PC-9 (cell line): ENCODE measurements around the gene SLC9A3. TPM values are rescaled to one million over a fixed set of nuclear protein-coding genes. Genes with fewer than 3 reads are reported as not detected.

ENCODE experiments used
- BruUV-seq: library from RNA; stranded (reverse); fragments of 400-500 nt; replicated peaks from 2 replicates; lab custom pipeline; 2021; lab: Mats Ljungman, UMichigan
- CTCF ChIA-PET: fragments of 300-600 bp; sonication (Branson Sonifier 250); formaldehyde crosslinking; loops from one replicate; lab custom pipeline; 2022; ENCODE audit warnings: antibody characterized with exemption; lab: Charles Lee
- POLR2A ChIA-PET: fragments of 300-600 bp; sonication (Branson Sonifier 250); formaldehyde crosslinking; loops from one replicate; lab custom pipeline; 2022; ENCODE audit warnings: antibody characterized with exemption; ENCODE audit not compliant: unreplicated experiment; lab: Charles Lee
- DNase-seq, 2 experiments: peaks; one replicate each; pipeline versions ENCODE4 v3.0.0 to v3.0.0-alpha.2; 2015 to 2022; ENCODE audit warnings: mixed read lengths in 1 of 2
- H2AFZ ChIP-seq: fragments of 200-600 bp; sonication (generic); 2 replicates; pipeline ENCODE4 v1.8.1; 2017; ENCODE audit warnings: antibody characterized with exemption
- H3F3A ChIP-seq: fragments of 200-600 bp; sonication (generic); 2 replicates; pipeline ENCODE4 v1.8.1; 2017; ENCODE audit warnings: antibody characterized with exemption, mild to moderate bottlenecking, low read depth; ENCODE audit not compliant: insufficient read depth
- H3K27ac ChIP-seq: fragments of 200-600 bp; sonication (generic); 2 replicates; pipeline ENCODE4 v1.6.1; 2016; ENCODE audit warnings: mixed run types
- H3K27me3 ChIP-seq: fragments of 200-600 bp; sonication (generic); 2 replicates; pipeline ENCODE4 v1.6.1; 2016; ENCODE audit warnings: low read depth, mixed run types; ENCODE audit not compliant: insufficient read depth
- H3K36me3 ChIP-seq: fragments of 200-600 bp; sonication (generic); 2 replicates; pipeline ENCODE4 v1.6.1; 2016; ENCODE audit warnings: low read depth, mixed run types
- H3K4me1 ChIP-seq: fragments of 200-600 bp; sonication (generic); replicated peaks from 2 replicates; pipeline ENCODE4 v1.6.1; 2016; ENCODE audit warnings: mixed run types; ENCODE audit not compliant: insufficient read depth
- H3K4me2 ChIP-seq: fragments of 200-600 bp; sonication (generic); 2 replicates; pipeline ENCODE4 v1.6.1; 2017; ENCODE audit warnings: mixed run types
- H3K4me3 ChIP-seq: fragments of 200-600 bp; sonication (generic); 2 replicates; pipeline ENCODE4 v1.6.1; 2016; ENCODE audit warnings: mixed run types
- H3K79me2 ChIP-seq: fragments of 200-600 bp; sonication (generic); 2 replicates; pipeline ENCODE4 v1.6.1; 2017; ENCODE audit warnings: low read depth, mixed run types
- H3K9me2 ChIP-seq: fragments of 200-600 bp; sonication (generic); 2 replicates; pipeline ENCODE4 v1.8.1; 2017; ENCODE audit warnings: mild to moderate bottlenecking; ENCODE audit not compliant: insufficient read depth
- H3K9me3 ChIP-seq: fragments of 200-600 bp; sonication (generic); 2 replicates; pipeline ENCODE4 v1.8.1; 2016; ENCODE audit warnings: low read depth; ENCODE audit not compliant: insufficient read depth
- H4K20me1 ChIP-seq: fragments of 200-600 bp; sonication (generic); 2 replicates; pipeline ENCODE4 v1.8.1; 2017; ENCODE audit not compliant: insufficient read depth
- EZH2 ChIP-seq: fragments of 200-600 bp; sonication (generic); IDR thresholded peaks from 2 replicates; pipeline ENCODE4 v1.8.0; 2017; ENCODE audit warnings: antibody characterized with exemption, low read depth
- intact Hi-C: fragments of 100-400 bp; cut with micrococcal nuclease; formaldehyde crosslinking; loops from one replicate; pipeline ENCODE4 v1.10.0; 2022; ENCODE audit not compliant: unreplicated experiment
- total RNA-seq: library from RNA; stranded (reverse); gene quantifications from 2 replicates; pipeline ENCODE4 v1.2.3, GENCODE V29; 2021
- TF ChIP-seq, protein P1 (sequence below): fragments of 200-600 bp; sonication (generic); conservative IDR thresholded peaks from 2 replicates; pipeline ENCODE4 v1.6.1; 2017; ENCODE audit warnings: mixed run types, antibody characterized with exemption, mild to moderate bottlenecking, moderate library complexity

The SLC9A3 gene
- total RNA-seq, 1 experiment from 2014 or later = 5.6 TPM

DNA sequence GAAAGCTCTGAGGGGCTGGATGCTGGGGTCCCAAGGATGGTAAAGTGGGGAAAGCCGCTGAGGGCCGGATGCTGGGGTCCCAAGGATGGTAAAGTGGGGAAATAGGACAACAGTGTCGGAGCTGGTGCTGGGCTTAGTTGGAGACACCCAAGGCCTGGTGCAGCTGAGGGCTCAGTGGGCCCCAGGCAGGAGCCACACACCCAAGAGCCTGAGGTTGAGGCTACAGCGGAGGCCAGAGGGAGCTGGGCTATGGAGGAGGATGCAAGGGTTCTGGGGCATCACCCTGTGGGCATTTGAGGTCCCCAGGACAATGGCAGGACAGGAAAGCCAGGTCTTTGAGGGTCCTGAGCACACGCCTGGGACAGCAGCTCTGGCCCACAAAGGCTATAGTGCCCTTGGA is 19.1 kb upstream of the SLC9A3 start:
- no peaks in the 10 kb centered on the region for H3K79me2 ChIP-seq
- peaks cover 99% of the 10 kb centered on the region for H3K27me3 ChIP-seq
- intact Hi-C loops = no loop called here
- no peaks in the 10 kb centered on the region for H3K36me3 ChIP-seq
- no peaks in the 10 kb centered on the region for H3F3A ChIP-seq
- no peaks in the 10 kb centered on the region for H3K9me3 ChIP-seq
- no peaks in the 10 kb centered on the region for H3K9me2 ChIP-seq
- TF ChIP-seq, protein P1, sequence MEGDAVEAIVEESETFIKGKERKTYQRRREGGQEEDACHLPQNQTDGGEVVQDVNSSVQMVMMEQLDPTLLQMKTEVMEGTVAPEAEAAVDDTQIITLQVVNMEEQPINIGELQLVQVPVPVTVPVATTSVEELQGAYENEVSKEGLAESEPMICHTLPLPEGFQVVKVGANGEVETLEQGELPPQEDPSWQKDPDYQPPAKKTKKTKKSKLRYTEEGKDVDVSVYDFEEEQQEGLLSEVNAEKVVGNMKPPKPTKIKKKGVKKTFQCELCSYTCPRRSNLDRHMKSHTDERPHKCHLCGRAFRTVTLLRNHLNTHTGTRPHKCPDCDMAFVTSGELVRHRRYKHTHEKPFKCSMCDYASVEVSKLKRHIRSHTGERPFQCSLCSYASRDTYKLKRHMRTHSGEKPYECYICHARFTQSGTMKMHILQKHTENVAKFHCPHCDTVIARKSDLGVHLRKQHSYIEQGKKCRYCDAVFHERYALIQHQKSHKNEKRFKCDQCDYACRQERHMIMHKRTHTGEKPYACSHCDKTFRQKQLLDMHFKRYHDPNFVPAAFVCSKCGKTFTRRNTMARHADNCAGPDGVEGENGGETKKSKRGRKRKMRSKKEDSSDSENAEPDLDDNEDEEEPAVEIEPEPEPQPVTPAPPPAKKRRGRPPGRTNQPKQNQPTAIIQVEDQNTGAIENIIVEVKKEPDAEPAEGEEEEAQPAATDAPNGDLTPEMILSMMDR = no peak
- TF ChIP-seq EZH2 = no peak
- H3K4me3 ChIP-seq = no peak overlapping the region
- no peak overlapping the region for H3K27ac ChIP-seq
- no peak overlapping the region for H3K4me2 ChIP-seq
- DNase-seq = no peak
- ChIA-PET CTCF (no interaction called here), POLR2A (no interaction called here)
- H4K20me1 ChIP-seq = no peaks in the 10 kb centered on the region; the same call in 1 of the 2 replicates
- no TSS peak for BruUV-seq
- H3K4me1 ChIP-seq = no peaks in the 10 kb centered on the region
- no peak overlapping the region for H2AFZ ChIP-seq

DNA sequence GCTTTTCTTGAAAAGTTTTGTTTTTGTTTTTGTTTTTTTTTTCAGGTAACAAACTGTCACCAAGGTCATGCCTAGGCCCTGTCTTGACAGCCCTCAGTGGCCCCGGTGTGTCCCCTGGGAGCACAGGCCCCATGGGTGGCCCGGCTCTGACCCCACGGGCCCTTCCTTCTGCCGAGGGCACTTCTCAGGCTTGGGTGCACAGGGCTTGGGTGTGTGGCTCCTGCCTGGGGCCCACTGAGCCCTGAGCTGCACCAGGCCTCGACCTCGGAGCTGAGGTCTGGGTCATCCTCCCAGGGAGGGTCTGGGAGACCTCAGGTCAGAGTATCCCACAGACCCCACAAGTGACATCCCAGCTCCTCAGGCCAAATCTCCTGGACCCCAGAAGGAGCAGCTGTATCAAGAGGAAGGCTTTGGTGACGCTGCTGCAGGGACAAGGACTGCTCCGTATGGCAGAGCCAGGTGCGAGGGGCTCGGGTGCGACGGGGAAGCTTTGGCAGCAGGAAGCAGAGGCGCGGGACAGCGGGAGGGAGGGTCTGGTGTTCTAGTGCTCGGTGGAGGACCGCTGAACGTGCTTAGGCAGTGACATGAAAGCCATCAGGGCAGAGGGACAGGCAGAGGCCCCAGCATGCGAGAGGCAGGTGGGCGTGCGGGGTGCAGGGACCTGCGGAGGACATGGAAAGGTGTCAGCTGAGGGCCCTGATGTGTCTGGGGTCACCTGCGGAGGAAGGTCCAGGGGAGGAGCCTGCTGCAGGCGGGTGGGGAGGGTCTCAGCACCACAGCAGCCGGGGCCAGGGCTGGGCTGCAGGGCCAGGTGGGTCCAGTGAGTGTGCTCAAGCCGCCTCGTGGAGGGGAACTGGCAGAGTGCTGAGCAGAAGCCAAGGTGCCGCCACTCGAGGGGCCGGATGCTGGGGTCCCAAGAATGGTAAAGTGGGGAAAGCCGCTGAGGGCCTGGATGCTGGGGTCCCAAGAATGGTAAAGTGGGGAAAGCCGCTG is 18.4 kb upstream of the SLC9A3 start:
- Histone ChIP-seq H3K36me3 (no peaks in the 10 kb centered on the region), H4K20me1 (no peaks in the 10 kb centered on the region; the same call in 1 of the 2 replicates), H3K79me2 (no peaks in the 10 kb centered on the region), H3K4me2 (no peak overlapping the region), H3K4me1 (no peaks in the 10 kb centered on the region), H3K27ac (no peak overlapping the region), H3F3A (no peaks in the 10 kb centered on the region), H3K27me3 (peaks cover 99% of the 10 kb centered on the region), H2AFZ (no peak overlapping the region), H3K9me3 (no peaks in the 10 kb centered on the region), H3K9me2 (no peaks in the 10 kb centered on the region), H3K4me3 (no peak overlapping the region)
- TF ChIP-seq, protein P1 = no peak
- no peak for TF ChIP-seq EZH2
- CTCF ChIA-PET = no interaction called here
- DNase-seq = no peak
- BruUV-seq = no TSS peak
- intact Hi-C loops = no loop called here
- POLR2A ChIA-PET = interaction anchor here (0.6 kb wide), 1 partner anchor 428 kb away, joined by 4 read pairs; no protein-coding TSS in a partner anchor

DNA sequence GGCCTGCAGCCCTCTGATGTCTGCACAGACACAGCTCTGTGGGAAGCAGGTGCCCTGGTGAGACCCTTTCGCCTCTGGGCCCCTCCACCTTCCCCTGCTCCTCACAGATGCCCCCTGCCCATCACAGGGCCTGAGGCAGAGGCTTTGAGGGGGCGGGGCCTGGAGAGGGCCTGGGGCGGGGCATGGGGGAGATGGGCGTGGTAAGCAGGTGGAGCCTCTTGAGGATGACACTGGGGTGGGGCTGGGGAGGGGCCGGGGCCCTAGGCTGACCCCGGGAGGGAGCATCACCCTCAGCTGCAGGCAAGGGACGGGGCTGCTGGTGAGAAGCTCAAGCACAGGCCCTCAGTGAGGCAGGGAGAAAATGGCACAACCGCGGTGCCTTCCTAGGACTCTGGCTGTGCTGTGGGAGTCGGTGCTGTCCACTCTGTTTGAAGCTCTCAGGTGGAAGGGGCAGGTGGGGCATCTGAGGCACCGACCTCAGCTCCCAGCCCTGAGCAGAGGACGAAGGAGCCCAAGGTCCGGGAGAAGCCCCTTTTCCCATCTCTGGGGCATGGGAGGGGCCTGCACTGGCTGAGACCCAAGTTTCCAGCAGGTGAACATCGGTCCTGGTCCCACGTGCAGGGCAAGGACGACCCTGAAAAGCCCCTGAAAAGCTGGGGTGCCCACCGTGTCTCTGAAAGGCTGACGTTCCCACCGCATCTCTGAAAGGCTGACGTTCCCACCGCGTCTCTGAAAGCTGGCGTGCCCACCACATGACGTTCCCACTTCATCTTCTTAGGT is 17.5 kb upstream of the SLC9A3 start:
- Histone ChIP-seq H3F3A (no peaks in the 10 kb centered on the region), H3K9me3 (no peaks in the 10 kb centered on the region), H3K4me1 (no peaks in the 10 kb centered on the region), H3K27ac (no peak overlapping the region), H3K27me3 (peaks cover 96% of the 10 kb centered on the region), H3K4me3 (no peak overlapping the region), H4K20me1 (no peaks in the 10 kb centered on the region; the same call in 1 of the 2 replicates), H3K36me3 (no peaks in the 10 kb centered on the region), H2AFZ (no peak overlapping the region), H3K4me2 (no peak overlapping the region), H3K79me2 (no peaks in the 10 kb centered on the region), H3K9me2 (no peaks in the 10 kb centered on the region)
- no peak for TF ChIP-seq EZH2
- TF ChIP-seq, protein P1 = no peak
- CTCF ChIA-PET = interaction anchor here (0.6 kb wide), 1 partner anchor 129 kb away, joined by 11 read pairs; no protein-coding TSS in a partner anchor
- no peak for DNase-seq
- POLR2A ChIA-PET = interaction anchor here (0.6 kb wide), 1 partner anchor 427 kb away, joined by 4 read pairs; no protein-coding TSS in a partner anchor
- BruUV-seq = no TSS peak
- intact Hi-C loops = no loop called here
